Kidney (tissue), 14 donors: ENCODE measurements around the gene PLK1. TPM values are rescaled to one million over a fixed set of nuclear protein-coding genes. Genes with fewer than 3 reads are reported as not detected.

ENCODE experiments used
- DNase-seq, 5 donors: peaks; one replicate each; pipeline ENCODE4 v3.0.0-alpha.2; 2013 to 2020
- FAIRE-seq: peaks from 2 replicates; lab custom pipeline; 2012; peaks lifted over from hg19 to GRCh38; lab: Jason Lieb, UNC
- H3K27ac ChIP-seq, 2 donors: one replicate each; pipeline ENCODE4 v1.7.0; 2013; ENCODE audit warnings: low read depth in 2 of 2, low read length in 2 of 2, inconsistent platforms in 1 of 2
- H3K27me3 ChIP-seq: one replicate; pipeline ENCODE4 v1.7.1; 2013; ENCODE audit warnings: low read length, inconsistent platforms; ENCODE audit not compliant: control insufficient read depth, insufficient read depth
- H3K36me3 ChIP-seq, 3 donors: one replicate each; pipeline versions ENCODE4 v1.7.0 to v1.7.1; 2013; ENCODE audit warnings: low read length in 3 of 3, control low read depth in 1 of 3, inconsistent platforms in 1 of 3; ENCODE audit not compliant: insufficient read depth in 3 of 3, control insufficient read depth in 2 of 3
- H3K4me1 ChIP-seq, 3 donors: one replicate each; pipeline versions ENCODE4 v1.7.0 to v1.7.1; 2013; ENCODE audit warnings: low read length in 3 of 3, inconsistent platforms in 1 of 3, low read depth in 1 of 3; ENCODE audit not compliant: control insufficient read depth in 2 of 3, insufficient read depth in 2 of 3
- H3K4me3 ChIP-seq, 3 donors: one replicate each; pipeline versions ENCODE4 v1.7.0 to v1.8.1; 2013; ENCODE audit warnings: low read length in 3 of 3, control low read depth in 1 of 3, inconsistent platforms in 1 of 3
- H3K9ac ChIP-seq, 3 donors: one replicate each; pipeline versions ENCODE4 v1.7.0 to v1.7.1; 2013; ENCODE audit warnings: low read length in 3 of 3, control low read depth in 1 of 3, inconsistent platforms in 1 of 3
- H3K9me3 ChIP-seq, 3 donors: one replicate each; pipeline versions ENCODE4 v1.7.0 to v1.7.1; 2013; ENCODE audit warnings: low read length in 3 of 3, control low read depth in 1 of 3, inconsistent platforms in 1 of 3; ENCODE audit not compliant: control insufficient read depth in 2 of 3, insufficient read depth in 1 of 3
- intact Hi-C: fragments of 100-400 bp; cut with DNase I; formaldehyde crosslinking; loops from one replicate; pipeline ENCODE4 v1.11.1; 2022
- polyA plus RNA-seq: library from polyadenylated mRNA; stranded (reverse); fragments of 350-450 nt; fragmentation: Illumina TruSeq; extraction: RNeasy Lipid Tissue Mini Kit (QIAGEN cat#74804); gene quantifications from one replicate; pipeline ENCODE4 v1.2.3, GENCODE V29; 2014; ENCODE audit warnings: low read depth, low replicate concordance; ENCODE audit not compliant: insufficient read depth
- total RNA-seq: library from RNA; stranded (reverse); fragmentation: NEBNext Ultra II Directional; extraction: Animal tissue kit (Norgen Biotek cat#: 25700); gene quantifications from one replicate; pipeline ENCODE4 v1.2.1, GENCODE V29; 2021
- TF ChIP-seq, protein P1 (sequence below): IDR thresholded peaks from 3 replicates; pipeline ENCODE4 v1.5.1; 2012; ENCODE audit warnings: mild to moderate bottlenecking, moderate library complexity, borderline replicate concordance; ENCODE audit not compliant: insufficient read depth; ENCODE audit errors: extremely low read depth
- donor health status: control.
- donor health status: control.
- donor health status: control.
- donor health status: control.
- donor health status: control.
- donor health status: DM: yes; HTN: yes; CAD: no.
- donor health status: Normal renal cell carcinoma (clear cell type).

The PLK1 gene
- total and polyA plus RNA-seq, 2 donors from 2014 or later, result 0.71 to 2.5 TPM

DNA sequence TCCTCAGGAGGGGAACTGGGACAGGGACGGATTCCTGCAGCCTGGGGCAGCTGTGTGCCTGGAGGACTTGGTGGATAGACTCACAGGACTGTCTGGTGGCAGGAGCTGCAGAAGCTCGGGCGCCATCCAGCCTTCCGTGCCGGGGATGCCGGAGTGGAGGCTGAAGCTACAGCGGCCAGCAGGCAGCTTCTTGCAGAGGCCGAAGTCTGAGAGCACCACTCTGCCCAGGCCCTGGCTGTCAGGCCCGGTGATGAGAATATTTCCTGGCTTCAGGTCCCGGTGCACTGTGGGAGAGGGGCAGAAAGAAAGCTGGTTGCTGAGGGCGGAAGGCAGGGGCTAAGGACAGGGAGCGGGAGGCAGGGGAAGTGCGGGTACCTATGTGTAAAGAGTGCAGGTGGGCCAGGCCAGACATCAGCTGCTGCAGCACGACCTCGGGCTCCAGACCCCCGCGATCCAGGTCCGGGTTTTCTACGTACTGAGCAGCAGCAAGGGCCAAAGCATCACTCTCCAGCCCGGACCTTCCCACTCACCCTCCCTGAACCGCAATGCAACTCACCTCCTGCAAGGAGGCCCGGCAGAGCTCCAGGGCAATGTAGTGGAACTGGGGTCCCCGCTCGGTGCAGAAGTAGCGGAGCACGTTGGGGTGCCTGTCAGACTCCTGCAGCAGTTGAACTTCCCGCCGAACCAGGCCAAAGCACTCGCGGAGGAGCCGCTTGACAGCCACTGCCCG is 16.1 kb downstream of the PLK1 start:
- Histone ChIP-seq H3K27ac (no peak overlapping the region), H3K4me3 (peak overlapping the region in 1 of 3 donors; percentile 16), H3K27me3 (no peaks in the 10 kb centered on the region), H3K36me3 (peaks cover 0 to 3% (median 0%) of the 10 kb centered on the region in 3 donors), H3K9me3 (no peaks in the 10 kb centered on the region), H3K4me1 (peaks cover 0 to 5% (median 0%) of the 10 kb centered on the region in 3 donors), H3K9ac (no peak overlapping the region)
- TF ChIP-seq, protein P1, sequence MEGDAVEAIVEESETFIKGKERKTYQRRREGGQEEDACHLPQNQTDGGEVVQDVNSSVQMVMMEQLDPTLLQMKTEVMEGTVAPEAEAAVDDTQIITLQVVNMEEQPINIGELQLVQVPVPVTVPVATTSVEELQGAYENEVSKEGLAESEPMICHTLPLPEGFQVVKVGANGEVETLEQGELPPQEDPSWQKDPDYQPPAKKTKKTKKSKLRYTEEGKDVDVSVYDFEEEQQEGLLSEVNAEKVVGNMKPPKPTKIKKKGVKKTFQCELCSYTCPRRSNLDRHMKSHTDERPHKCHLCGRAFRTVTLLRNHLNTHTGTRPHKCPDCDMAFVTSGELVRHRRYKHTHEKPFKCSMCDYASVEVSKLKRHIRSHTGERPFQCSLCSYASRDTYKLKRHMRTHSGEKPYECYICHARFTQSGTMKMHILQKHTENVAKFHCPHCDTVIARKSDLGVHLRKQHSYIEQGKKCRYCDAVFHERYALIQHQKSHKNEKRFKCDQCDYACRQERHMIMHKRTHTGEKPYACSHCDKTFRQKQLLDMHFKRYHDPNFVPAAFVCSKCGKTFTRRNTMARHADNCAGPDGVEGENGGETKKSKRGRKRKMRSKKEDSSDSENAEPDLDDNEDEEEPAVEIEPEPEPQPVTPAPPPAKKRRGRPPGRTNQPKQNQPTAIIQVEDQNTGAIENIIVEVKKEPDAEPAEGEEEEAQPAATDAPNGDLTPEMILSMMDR, result no peak
- intact Hi-C loops, result no loop called here
- no peak for FAIRE-seq
- peak; percentile 78 to 83 (median 81) for DNase-seq

DNA sequence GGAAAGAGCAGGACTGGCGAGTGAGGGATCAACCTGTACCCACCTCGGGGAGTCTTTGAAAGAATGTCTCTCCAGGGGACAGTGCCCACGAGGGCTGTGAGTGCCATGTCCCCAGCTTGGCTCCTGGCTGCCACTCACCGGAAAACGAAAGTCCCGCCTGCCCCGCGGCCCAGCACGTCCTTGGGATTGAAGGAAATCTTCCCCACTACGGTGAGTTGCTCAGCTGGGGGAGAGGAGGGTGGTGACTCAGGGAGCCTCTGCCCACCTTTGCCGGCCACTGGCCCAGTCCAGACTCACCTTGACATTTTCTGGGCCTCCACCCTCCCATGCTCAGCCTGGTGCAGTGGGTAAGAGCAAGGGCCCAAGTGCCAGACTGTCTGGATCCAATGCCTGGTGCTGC is 17.1 kb downstream of the PLK1 start:
- DNase-seq (no peak), FAIRE-seq (no peak)
- Histone ChIP-seq H3K9ac (no peak overlapping the region), H3K9me3 (no peaks in the 10 kb centered on the region), H3K27ac (no peak overlapping the region), H3K4me1 (peaks cover 0 to 5% (median 0%) of the 10 kb centered on the region in 3 donors), H3K27me3 (no peaks in the 10 kb centered on the region), H3K4me3 (no peak overlapping the region), H3K36me3 (no peaks in the 10 kb centered on the region)
- TF ChIP-seq, protein P1, result no peak
- intact Hi-C loops, result no loop called here

DNA sequence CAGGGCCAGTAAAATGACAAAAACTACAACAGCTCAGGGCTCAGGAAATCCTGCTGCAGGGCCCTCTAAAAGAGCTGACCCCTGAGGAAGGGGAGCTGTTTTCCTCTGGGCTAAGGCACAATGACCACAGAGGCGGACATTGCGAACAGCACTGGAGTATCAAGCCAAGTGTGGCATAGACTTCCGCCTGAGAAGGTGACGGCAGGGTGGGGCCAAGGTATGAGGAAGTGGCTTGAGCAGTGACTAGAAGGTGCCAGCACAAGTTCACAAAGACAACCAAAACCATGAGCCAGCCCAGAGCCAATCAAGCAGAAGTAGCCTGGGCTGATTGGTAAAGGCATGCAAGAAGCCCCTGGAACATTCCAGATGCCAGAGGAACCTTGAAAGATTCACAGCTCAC is 20.4 kb downstream of the PLK1 start:
- Histone ChIP-seq H3K9me3 (peaks cover 0 to 5% (median 4%) of the 10 kb centered on the region in 3 donors), H3K4me3 (no peak overlapping the region), H3K27me3 (no peaks in the 10 kb centered on the region), H3K9ac (no peak overlapping the region), H3K36me3 (no peaks in the 10 kb centered on the region), H3K4me1 (peaks cover 0 to 5% (median 0%) of the 10 kb centered on the region in 3 donors), H3K27ac (no peak overlapping the region)
- DNase-seq, result no peak
- FAIRE-seq, result no peak
- intact Hi-C loops, result no loop called here
- TF ChIP-seq, protein P1, result no peak

DNA sequence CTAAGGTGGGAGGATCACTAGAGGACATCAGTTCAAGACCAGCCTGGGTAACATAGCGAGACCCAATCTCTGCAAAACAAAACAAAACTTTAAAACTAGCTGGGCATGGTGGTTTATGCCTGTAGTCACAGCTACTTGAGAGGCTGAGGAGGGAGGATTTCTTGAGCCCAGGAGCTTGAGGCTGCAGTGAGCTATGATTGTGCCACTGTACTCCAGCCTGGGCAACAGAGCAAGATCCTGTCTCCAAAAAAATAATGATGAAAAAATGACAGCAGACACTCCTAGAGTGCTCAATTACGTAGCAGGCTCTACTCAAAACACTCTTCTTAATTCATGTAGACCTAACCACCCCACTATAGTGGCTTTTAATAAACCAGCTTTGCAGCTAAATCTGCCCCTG is 21.4 kb downstream of the PLK1 start:
- FAIRE-seq (no peak), DNase-seq (no peak)
- H3K27ac ChIP-seq, result no peak overlapping the region
- no peaks in the 10 kb centered on the region for H3K27me3 ChIP-seq
- H3K9ac ChIP-seq, result no peak overlapping the region
- peaks cover 0 to 5% (median 4%) of the 10 kb centered on the region in 3 donors for H3K9me3 ChIP-seq
- no peaks in the 10 kb centered on the region for H3K36me3 ChIP-seq
- H3K4me3 ChIP-seq, result no peak overlapping the region
- no peaks in the 10 kb centered on the region for H3K4me1 ChIP-seq
- intact Hi-C loops, result no loop called here
- TF ChIP-seq, protein P1, result no peak
